BE2C (cell line): ENCODE results near the gene OR5M10. TPM values are rescaled to one million over a fixed set of nuclear protein-coding genes. Genes with fewer than 3 reads are reported as not detected.
"Not testable (repeated sequence)": the region's sequence is repeated elsewhere in the genome, so short reads cannot be mapped to it uniquely, and the experiment has no call there.

Experiments used
- DNase-seq: peaks from one replicate; pipeline ENCODE4 v3.0.0-alpha.2; 2020
- H3K27me3 ChIP-seq: fragments of 250-450 bp; sonication (Bioruptor Pico); 2 replicates; pipeline ENCODE4 v1.5.1; 2020; ENCODE audit warnings: mild to moderate bottlenecking
- H3K36me3 ChIP-seq: fragments of 250-450 bp; sonication (Bioruptor Pico); 2 replicates; pipeline ENCODE4 v1.5.1; 2020; ENCODE audit warnings: mild to moderate bottlenecking
- H3K4me1 ChIP-seq: fragments of 250-450 bp; sonication (Bioruptor Pico); 2 replicates; pipeline ENCODE4 v1.5.1; 2020
- H3K4me3 ChIP-seq: 2 replicates; pipeline ENCODE4 v1.5.1; 2011; ENCODE audit warnings: low read depth, low read length
- H3K9me3 ChIP-seq: fragments of 250-450 bp; sonication (Bioruptor Pico); 2 replicates; pipeline ENCODE4 v1.5.1; 2020
- polyA plus RNA-seq: library from polyadenylated mRNA; unstranded; fragments of >200 nt; gene quantifications from one replicate; pipeline ENCODE4 v1.2.1, GENCODE V29; 2012; ENCODE audit warnings: low read depth, missing spikeins; ENCODE audit not compliant: insufficient read length, insufficient read depth
- TF ChIP-seq, protein P1 (sequence below): IDR thresholded peaks from 2 replicates; pipeline ENCODE4 v1.5.1; 2012; ENCODE audit warnings: mild to moderate bottlenecking, low read depth, low read length

Gene OR5M10
- polyA plus RNA-seq, result not detected

DNA sequence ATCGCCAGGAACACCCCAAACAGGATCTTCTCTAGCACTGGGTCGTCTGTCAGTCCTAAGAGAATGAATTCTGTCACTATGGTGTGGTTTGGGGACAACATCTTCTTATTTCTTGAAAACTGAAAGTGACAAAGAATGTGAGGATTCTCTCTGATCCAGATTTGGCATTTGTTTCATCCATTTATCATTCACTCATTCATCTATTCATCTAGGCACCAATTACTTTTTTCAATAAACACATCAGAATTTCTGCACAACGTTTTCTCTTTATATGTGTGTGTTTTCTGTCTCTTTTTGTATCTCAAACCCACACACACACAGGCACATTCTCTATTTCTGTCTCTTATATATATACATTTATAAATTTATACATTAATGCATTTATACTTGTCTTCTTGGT is at the start of gene OR5M10:
OR5M10 (minus strand) TSS at position 101 of the 400 bp plus-strand sequence; CDS start at position 101, 0 bp downstream.
- DNase-seq, result no peak
- no peaks in the 10 kb centered on the region for H3K36me3 ChIP-seq
- no peaks in the 10 kb centered on the region for H3K4me1 ChIP-seq
- no peak within 1 kb of the TSS for H3K4me3 ChIP-seq
- TF ChIP-seq, protein P1, sequence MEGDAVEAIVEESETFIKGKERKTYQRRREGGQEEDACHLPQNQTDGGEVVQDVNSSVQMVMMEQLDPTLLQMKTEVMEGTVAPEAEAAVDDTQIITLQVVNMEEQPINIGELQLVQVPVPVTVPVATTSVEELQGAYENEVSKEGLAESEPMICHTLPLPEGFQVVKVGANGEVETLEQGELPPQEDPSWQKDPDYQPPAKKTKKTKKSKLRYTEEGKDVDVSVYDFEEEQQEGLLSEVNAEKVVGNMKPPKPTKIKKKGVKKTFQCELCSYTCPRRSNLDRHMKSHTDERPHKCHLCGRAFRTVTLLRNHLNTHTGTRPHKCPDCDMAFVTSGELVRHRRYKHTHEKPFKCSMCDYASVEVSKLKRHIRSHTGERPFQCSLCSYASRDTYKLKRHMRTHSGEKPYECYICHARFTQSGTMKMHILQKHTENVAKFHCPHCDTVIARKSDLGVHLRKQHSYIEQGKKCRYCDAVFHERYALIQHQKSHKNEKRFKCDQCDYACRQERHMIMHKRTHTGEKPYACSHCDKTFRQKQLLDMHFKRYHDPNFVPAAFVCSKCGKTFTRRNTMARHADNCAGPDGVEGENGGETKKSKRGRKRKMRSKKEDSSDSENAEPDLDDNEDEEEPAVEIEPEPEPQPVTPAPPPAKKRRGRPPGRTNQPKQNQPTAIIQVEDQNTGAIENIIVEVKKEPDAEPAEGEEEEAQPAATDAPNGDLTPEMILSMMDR, result no peak
- no peaks in the 10 kb centered on the region for H3K9me3 ChIP-seq
- H3K27me3 ChIP-seq, result no peaks in the 10 kb centered on the region

- Histone ChIP-seq H3K9me3 (no peaks in the 10 kb centered on the region), H3K27me3 (no peaks in the 10 kb centered on the region), H3K36me3 (no peaks in the 10 kb centered on the region), H3K4me1 (no peaks in the 10 kb centered on the region), H3K4me3 (no peak overlapping the region)
- TF ChIP-seq, protein P1, result no peak
- DNase-seq, result no peak
Measured at GRCh38 chr11:56625946-56626345, 48.4 kb upstream of the OR5M10 start.

GRCh38 chr11:56624661-56625110 is 47.2 kb upstream of the OR5M10 start:
- H3K36me3 ChIP-seq, result no peaks in the 10 kb centered on the region
- no peaks in the 10 kb centered on the region for H3K27me3 ChIP-seq
- DNase-seq, result peak; percentile 3

DNA sequence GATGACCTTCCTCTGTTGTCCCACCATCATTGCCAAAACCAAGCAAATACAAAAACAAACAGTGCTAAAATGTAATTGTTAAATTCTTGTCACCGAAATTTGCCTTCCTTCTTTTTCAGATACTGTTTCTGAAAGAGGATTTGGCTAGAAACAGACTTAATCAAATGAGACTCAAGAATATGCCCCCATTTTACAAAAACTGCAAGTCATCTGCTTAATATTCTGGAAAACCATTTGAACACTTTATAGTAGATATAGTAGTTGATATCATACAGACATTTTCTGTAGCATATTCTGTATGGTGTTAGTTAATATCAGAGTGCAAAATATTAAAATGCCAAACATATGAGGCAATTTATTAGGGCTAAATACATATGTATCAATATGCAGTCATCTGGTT is 33.7 kb upstream of the OR5M10 start:
- H3K27me3 ChIP-seq, result no peaks in the 10 kb centered on the region
- H3K36me3 ChIP-seq, result no peaks in the 10 kb centered on the region
- no peaks in the 10 kb centered on the region for H3K9me3 ChIP-seq
- H3K4me1 ChIP-seq, result no peaks in the 10 kb centered on the region
- DNase-seq, result no peak
- TF ChIP-seq, protein P1, result no peak
- H3K4me3 ChIP-seq, result no peak overlapping the region

More at GRCh38 chr11:56624661-56625110, 47.2 kb upstream of the OR5M10 start:
- no peak overlapping the region for H3K4me3 ChIP-seq
- H3K4me1 ChIP-seq, result no peaks in the 10 kb centered on the region
- no peaks in the 10 kb centered on the region for H3K9me3 ChIP-seq
- TF ChIP-seq, protein P1, result peak; percentile 37

- not testable (repeated sequence) for H3K27me3 ChIP-seq, DNase-seq, H3K4me3 ChIP-seq, H3K9me3 ChIP-seq, H3K36me3 ChIP-seq, H3K4me1 ChIP-seq
Measured at GRCh38 chr11:56592088-56592717, 14.7 kb upstream of the OR5M10 start.

GRCh38 chr11:56558574-56558973 is 18.9 kb downstream of the OR5M10 start:
- DNase-seq, result no peak
- TF ChIP-seq, protein P1, result no peak
- Histone ChIP-seq H3K36me3 (no peaks in the 10 kb centered on the region), H3K27me3 (no peaks in the 10 kb centered on the region), H3K4me3 (no peak overlapping the region), H3K4me1 (no peaks in the 10 kb centered on the region), H3K9me3 (no peaks in the 10 kb centered on the region)

DNA sequence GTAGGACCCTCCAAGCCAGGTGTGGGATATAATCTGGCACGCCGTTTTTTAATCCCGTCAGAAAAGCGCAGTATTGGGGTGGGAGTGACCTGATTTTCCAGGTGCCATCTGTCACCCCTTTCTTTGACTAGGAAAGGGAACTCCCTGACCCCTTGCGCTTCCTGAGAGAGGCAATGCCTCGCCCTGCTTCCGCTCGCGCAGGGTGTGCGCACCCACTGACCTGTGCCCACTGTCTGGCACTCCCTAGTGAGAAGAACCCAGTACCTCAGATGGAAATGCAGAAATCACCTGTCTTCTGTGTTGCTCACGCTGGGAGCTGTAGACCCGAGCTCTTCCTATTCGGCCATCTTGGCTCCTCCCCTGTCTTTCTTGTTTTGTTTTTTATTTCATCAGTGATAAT is 22.8 kb downstream of the OR5M10 start:
- not testable (repeated sequence) for H3K27me3 ChIP-seq, H3K9me3 ChIP-seq, H3K4me3 ChIP-seq, H3K4me1 ChIP-seq, H3K36me3 ChIP-seq, DNase-seq
